ENCODE measurements around the gene GET4. TPM values are rescaled to one million over a fixed set of nuclear protein-coding genes. Genes with fewer than 3 reads are reported as not detected.
A peak's percentile ranks its signal among the peaks of the same experiment; 100 is the strongest.

Gene GET4
- total and polyA plus RNA-seq, 2 of the 4 experiments (the other 2 are of a cell fraction) = 11.3 to 30.9 TPM

- DNase-seq = no peak
- peak overlapping the region; percentile 70; the same call in 1 of the 2 replicates for H3K27ac ChIP-seq (ENCODE audit: insufficient read depth, low read length)
These were observed 8.2 kb upstream of the GET4 start for GRCh38 chr7:868189-868486.

More at GRCh38 chr7:868189-868486, 8.2 kb upstream of the GET4 start:
- Histone ChIP-seq H2AFZ (replicated peaks; ENCODE audit: low read length, poor library complexity) (peak overlapping the region; percentile 48), H3K23ac (ENCODE audit: low read depth, low read length) (no peak overlapping the region), H2BK15ac (ENCODE audit: low read depth, low read length) (no peak overlapping the region), H2BK5ac (ENCODE audit: low read depth, low read length, poor library complexity, severe bottlenecking) (peak overlapping the region; percentile 69), H4K91ac (ENCODE audit: insufficient read depth, low read depth, low read length) (peak overlapping the region; percentile 66; the same call in 1 of the 2 replicates), H3K9ac (ENCODE audit: low read depth, low read length) (no peak overlapping the region), H3K9me3 (ENCODE audit: control insufficient read depth, insufficient read depth, low read length) (no peaks in the 10 kb centered on the region), H3K4ac (ENCODE audit: low read depth, low read length) (peak overlapping the region; percentile 85), H3K56ac (ENCODE audit: extremely low read depth, insufficient read depth, low read length) (no peak overlapping the region), H2AK5ac (ENCODE audit: low read depth, low read length) (peak overlapping the region; percentile 97), H4K8ac (ENCODE audit: low read depth in 2 of 2, low read length in 2 of 2) (peak overlapping the region; percentile 14 to 82; a peak in 3 of 4 replicates), H4K5ac (ENCODE audit: low read depth, low read length) (no peak overlapping the region), H2BK120ac (ENCODE audit: low read depth, low read length) (0 out of 2 replicates have a peak overlapping the region, but pooled peaks have one; percentile 79), H3K4me3 (ENCODE audit: insufficient read depth, low read depth, low read length) (no peak overlapping the region), H3K18ac (ENCODE audit: low read depth, low read length) (0 out of 2 replicates have a peak overlapping the region, but pooled peaks have one; percentile 2), H3K14ac (replicated peaks; ENCODE audit: low read depth, low read length) (peak overlapping the region; percentile 37; the same call in 1 of the 2 replicates), H2AK9ac (replicated peaks; ENCODE audit: low read depth, low read length, poor library complexity) (peak overlapping the region; percentile 92), H3K9me1 (ENCODE audit: insufficient read depth, low read length) (peaks cover 10% of the 10 kb centered on the region; the same call in 1 of the 2 replicates), H3K36me3 (ENCODE audit: control insufficient read depth, insufficient read depth, low read length) (peaks cover 47% of the 10 kb centered on the region), H3K79me1 (ENCODE audit: low read depth in 1 of 2, low read length in 2 of 2) (peaks cover 8 to 40% of the 10 kb centered on the region in 2 experiments), H3K4me2 (ENCODE audit: low read depth, low read length) (no peak overlapping the region), H3K4me1 (ENCODE audit: control insufficient read depth, insufficient read depth, low read length) (peaks cover 12% of the 10 kb centered on the region), H2BK20ac (ENCODE audit: low read depth, low read length) (no peak overlapping the region), H3K27me3 (ENCODE audit: control insufficient read depth, insufficient read depth, low read length) (no peaks in the 10 kb centered on the region), H4K20me1 (ENCODE audit: insufficient read depth, low read length) (peaks cover 11% of the 10 kb centered on the region; the same call in 1 of the 2 replicates)
- 94% methylated on average over 12 of the region's 17 CpGs; no CpG with 5 or more reads in 1 of the 2 experiments for WGBS, 2 experiments (ENCODE audit: extremely low coverage in 2 of 2, insufficient read length in 1 of 2)
- no peak for ATAC-seq (ENCODE audit: low read depth)
- dilution Hi-C loops (cut with HindIII; ENCODE audit: low sequenced_read_pairs, unreplicated experiment) = no loop called here
- ChIA-PET CTCF (interaction anchor here (0.8 to 1.3 kb wide), 2 partner anchors 27 to 82 kb away, joined by 3 read pairs; no protein-coding TSS in a partner anchor), POLR2A (ENCODE audit: unreplicated experiment) (no interaction called here)
- BruUV-seq (replicated peaks) = no TSS peak
- TF ChIP-seq FOS (IDR thresholded peaks at IDR 0.05; ENCODE audit: low read depth, low read length) (no peak), MAFK (IDR thresholded peaks at IDR 0.05; ENCODE audit: low read depth, low read length) (no peak), RAD21 (IDR thresholded peaks at IDR 0.05; ENCODE audit: low read length) (no peak), NFE2L2 (IDR thresholded peaks at IDR 0.05; ENCODE audit: low read depth, low read length) (no peak), CEBPB (IDR thresholded peaks at IDR 0.05; ENCODE audit: low read depth, low read length) (no peak)
- intact Hi-C loops (cut with micrococcal nuclease) = no loop called here
- in situ Hi-C loops (cut with MboI; ENCODE audit: low sequenced_read_pairs) = no loop called here

All from IMR-90 (cell line).